C4-2B (cell line): ENCODE results near the gene MR1.

ENCODE experiments used
- H3K27ac ChIP-seq: fragments of 450-650 bp; 2 replicates; pipeline ENCODE4 v1.5.1; 2017
- CTCF ChIP-seq: fragments of 450-650 bp; conservative IDR thresholded peaks from 2 replicates; pipeline ENCODE4 v1.5.1; 2017; ENCODE audit warnings: mild to moderate bottlenecking
- ZFX ChIP-seq: fragments of 450-650 bp; IDR thresholded peaks from 2 replicates; pipeline ENCODE4 v1.6.1; 2017

The MR1 gene

GRCh38 chr1:181018901-181019681 lies 14.7 kb upstream of the MR1 start:
- no peak overlapping the region for H3K27ac ChIP-seq
- TF ChIP-seq CTCF (no peak), ZFX (no peak)

DNA sequence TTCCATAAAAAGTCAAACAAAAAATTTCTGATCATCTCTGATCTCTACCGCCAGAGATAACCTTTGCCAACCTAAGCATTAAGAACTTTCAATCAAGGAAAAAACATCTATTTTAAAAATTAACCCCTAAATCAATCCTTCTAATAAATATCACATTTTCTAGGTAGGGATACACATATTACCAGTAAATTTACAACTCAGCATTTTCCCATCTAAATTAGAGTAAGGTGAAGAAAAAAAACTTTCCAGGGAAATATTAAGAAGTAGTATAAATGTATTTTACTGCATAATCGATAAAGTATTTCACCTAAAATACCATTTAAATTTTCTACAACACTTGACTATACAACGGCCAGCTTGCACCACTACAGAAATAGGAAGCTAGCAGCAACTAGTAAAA lies 12.6 kb upstream of the MR1 start:
- TF ChIP-seq CTCF (no peak), ZFX (no peak)
- no peak overlapping the region for H3K27ac ChIP-seq

DNA sequence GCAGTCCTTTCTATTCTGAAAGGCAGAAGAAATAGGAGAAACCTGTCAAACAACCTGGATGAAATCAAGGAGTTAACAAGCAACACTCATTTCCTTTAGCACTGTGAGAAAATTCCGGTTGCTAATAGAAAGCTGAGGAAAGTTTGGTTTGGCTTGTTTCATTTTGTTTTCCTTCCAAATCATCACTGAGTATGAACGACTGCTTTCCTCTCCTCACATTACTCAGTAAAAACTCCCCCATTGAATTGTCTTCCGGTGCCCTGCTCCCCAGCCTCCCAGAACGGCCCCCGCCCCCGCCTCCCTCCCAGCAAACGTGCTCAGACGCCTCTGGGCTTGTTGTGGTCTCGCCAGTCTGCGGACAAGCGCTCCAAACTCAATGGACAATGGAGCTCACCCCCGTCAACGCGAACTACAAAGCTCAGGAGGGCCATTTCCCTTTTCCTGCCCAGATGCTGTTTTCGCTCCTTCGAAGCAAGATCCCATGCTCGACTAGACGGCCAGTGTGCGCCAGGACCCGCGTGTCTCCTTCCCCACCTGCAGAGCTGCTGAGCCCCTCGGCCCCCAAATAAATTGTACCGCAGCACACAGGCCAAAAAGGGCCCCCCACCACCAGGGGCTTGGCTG lies 11.9 kb upstream of the MR1 start:
- peak overlapping the region; percentile 91 for H3K27ac ChIP-seq
- TF ChIP-seq ZFX, result no peak
- no peak for TF ChIP-seq CTCF

- TF ChIP-seq CTCF (no peak), ZFX (no peak)
- H3K27ac ChIP-seq, result peak overlapping the region; percentile 16; the same call in 1 of the 2 replicates
These were observed 10.3 kb upstream of the MR1 start for GRCh38 chr1:181023265-181024057.

DNA sequence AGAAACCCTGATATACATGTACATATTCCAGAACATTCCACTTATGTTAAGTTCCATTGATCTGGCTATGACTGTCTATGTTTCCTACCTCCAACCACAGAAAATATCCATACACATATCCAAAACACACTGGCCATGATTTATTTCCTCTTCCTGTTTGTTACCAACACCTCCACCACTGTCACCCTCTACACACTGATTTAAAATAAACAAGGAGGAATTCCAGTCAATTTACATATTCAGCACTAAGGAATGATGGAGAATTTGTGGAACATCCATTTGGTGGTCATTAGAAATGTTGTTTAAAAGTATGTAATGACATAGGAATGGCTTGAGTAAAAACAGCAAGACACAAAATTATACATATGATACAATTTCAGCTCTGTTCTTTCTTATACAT lies 5.6 kb upstream of the MR1 start:
- TF ChIP-seq CTCF (no peak), ZFX (no peak)
- H3K27ac ChIP-seq, result no peak overlapping the region

DNA sequence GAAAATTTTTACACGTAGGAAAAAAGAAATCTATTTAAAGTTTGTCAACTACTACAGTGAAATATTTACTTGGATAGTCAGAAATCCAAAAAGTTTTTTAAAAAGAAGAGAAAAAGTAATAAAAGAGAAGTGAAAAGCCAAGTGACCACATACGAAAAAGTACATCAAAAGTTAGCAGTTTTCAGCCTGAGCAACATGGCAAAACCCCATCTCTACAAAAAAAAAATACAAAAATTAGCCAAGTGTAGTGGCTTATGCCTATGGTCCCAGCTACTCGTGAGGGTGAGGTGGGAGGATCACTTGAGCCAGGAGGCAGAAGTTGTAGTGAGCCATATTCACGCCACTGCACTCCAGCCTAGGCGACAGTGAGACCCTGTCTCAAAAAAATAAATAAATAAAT lies 5.2 kb upstream of the MR1 start:
- no peak overlapping the region for H3K27ac ChIP-seq
- TF ChIP-seq CTCF (no peak), ZFX (no peak)

DNA sequence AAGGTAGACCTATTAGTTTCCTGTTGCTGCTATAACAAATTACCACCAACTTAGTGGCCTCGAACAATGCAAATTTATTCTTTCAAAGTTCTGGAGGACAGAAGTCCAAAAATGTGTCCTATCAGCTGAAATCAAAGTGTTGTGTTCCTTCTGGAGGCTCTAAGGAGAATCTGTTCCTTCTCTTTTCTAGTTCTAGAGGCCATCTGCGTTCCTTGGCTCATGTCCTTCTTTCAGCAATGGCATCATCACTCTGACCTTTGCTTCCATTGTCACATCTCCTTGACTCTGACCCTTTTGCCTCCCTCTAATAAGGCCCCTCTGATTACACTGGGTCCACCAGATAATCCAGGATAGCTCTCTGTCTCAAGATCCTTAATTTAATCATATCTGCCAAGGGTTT lies 1.2 kb upstream of the MR1 start:
- no peak overlapping the region for H3K27ac ChIP-seq
- TF ChIP-seq CTCF, result no peak
- TF ChIP-seq ZFX, result no peak
